ENCODE data around the gene KCNIP1. TPM values are rescaled to one million over a fixed set of nuclear protein-coding genes. Genes with fewer than 3 reads are reported as not detected.

The KCNIP1 gene
- polyA plus RNA-seq, 1 donor (not counting 4 experiments of a cell fraction or from before 2014, with no cell fraction given), result not detected

DNA sequence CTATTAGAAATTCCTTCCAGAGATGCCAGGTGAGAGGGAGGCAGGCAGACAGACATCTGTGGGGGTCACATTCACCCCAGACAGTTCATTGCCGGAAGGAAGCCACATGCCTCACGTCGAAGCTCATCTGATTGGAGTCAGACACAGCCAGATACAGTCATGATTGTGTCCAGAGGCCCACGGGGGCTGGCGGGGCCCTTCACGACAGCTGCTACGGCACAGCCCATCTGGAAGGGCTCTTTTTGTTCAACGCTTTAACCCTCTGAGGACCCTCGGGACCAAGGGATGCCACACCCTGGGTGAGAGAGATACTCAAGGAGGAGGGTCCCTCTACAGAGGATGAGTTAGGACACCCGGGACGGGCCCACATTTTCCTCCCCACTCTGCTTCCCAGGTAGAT, 247.8 kb downstream of the KCNIP1 start:
- H3K27me3 ChIP-seq (ENCODE audit: control insufficient read depth, extremely low read depth, insufficient read depth, low read length), result no peaks in the 10 kb centered on the region
- no peak overlapping the region for H3K4me2 ChIP-seq (ENCODE audit: control insufficient read depth, extremely low read depth, insufficient read depth, low read depth, low read length)
- no peaks in the 10 kb centered on the region for H3K36me3 ChIP-seq (ENCODE audit: control insufficient read depth in 2 of 2, extremely low read depth in 1 of 2, insufficient read depth in 2 of 2, low read length in 2 of 2)
- no peak overlapping the region for H2AFZ ChIP-seq (ENCODE audit: control insufficient read depth, low read length)
- FAIRE-seq (no peak), DNase-seq (ENCODE audit: low read depth, low spot score) (no peak)
- no peak overlapping the region for H3K27ac ChIP-seq (ENCODE audit: control insufficient read depth, insufficient read depth, low read length)
- H3K4me1 ChIP-seq (ENCODE audit: control insufficient read depth, extremely low read depth, insufficient read depth, low read length), result peaks cover 3% of the 10 kb centered on the region
- no peak overlapping the region for H3K9ac ChIP-seq (ENCODE audit: control insufficient read depth, extremely low read depth, insufficient read depth, low read length)
- H3K9me1 ChIP-seq (ENCODE audit: control insufficient read depth, extremely low read depth, insufficient read depth, low read length), result no peaks in the 10 kb centered on the region
- no peaks in the 10 kb centered on the region for H3K79me2 ChIP-seq (ENCODE audit: control insufficient read depth, insufficient read depth, low read length)
- H3K9me3 ChIP-seq (ENCODE audit: control insufficient read depth, low read depth, low read length), result no peaks in the 10 kb centered on the region
- no peak overlapping the region for H3K4me3 ChIP-seq (ENCODE audit: control insufficient read depth in 2 of 3, extremely low read depth in 1 of 3, insufficient read depth in 2 of 3, low read depth in 1 of 3, low read length in 3 of 3)
- dilution Hi-C loops (cut with MboI; ENCODE audit: extremely low pct_ligation_motif_present, low sequenced_read_pairs), result no loop called here
- H4K20me1 ChIP-seq (ENCODE audit: control insufficient read depth, extremely low read depth, insufficient read depth, low read length), result no peaks in the 10 kb centered on the region
- no peak for TF ChIP-seq EZH2 (IDR thresholded peaks at IDR 0.05; ENCODE audit: low read length)
- TF ChIP-seq, protein P1, sequence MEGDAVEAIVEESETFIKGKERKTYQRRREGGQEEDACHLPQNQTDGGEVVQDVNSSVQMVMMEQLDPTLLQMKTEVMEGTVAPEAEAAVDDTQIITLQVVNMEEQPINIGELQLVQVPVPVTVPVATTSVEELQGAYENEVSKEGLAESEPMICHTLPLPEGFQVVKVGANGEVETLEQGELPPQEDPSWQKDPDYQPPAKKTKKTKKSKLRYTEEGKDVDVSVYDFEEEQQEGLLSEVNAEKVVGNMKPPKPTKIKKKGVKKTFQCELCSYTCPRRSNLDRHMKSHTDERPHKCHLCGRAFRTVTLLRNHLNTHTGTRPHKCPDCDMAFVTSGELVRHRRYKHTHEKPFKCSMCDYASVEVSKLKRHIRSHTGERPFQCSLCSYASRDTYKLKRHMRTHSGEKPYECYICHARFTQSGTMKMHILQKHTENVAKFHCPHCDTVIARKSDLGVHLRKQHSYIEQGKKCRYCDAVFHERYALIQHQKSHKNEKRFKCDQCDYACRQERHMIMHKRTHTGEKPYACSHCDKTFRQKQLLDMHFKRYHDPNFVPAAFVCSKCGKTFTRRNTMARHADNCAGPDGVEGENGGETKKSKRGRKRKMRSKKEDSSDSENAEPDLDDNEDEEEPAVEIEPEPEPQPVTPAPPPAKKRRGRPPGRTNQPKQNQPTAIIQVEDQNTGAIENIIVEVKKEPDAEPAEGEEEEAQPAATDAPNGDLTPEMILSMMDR (optimal IDR thresholded peaks at IDR 0.05 in 1 of 3, IDR thresholded peaks at IDR 0.05 in 1 of 3, conservative IDR thresholded peaks at IDR 0.05 in 1 of 3; ENCODE audit: extremely low read depth in 1 of 3, insufficient read depth in 2 of 3, low read length in 3 of 3), result no peak

DNA sequence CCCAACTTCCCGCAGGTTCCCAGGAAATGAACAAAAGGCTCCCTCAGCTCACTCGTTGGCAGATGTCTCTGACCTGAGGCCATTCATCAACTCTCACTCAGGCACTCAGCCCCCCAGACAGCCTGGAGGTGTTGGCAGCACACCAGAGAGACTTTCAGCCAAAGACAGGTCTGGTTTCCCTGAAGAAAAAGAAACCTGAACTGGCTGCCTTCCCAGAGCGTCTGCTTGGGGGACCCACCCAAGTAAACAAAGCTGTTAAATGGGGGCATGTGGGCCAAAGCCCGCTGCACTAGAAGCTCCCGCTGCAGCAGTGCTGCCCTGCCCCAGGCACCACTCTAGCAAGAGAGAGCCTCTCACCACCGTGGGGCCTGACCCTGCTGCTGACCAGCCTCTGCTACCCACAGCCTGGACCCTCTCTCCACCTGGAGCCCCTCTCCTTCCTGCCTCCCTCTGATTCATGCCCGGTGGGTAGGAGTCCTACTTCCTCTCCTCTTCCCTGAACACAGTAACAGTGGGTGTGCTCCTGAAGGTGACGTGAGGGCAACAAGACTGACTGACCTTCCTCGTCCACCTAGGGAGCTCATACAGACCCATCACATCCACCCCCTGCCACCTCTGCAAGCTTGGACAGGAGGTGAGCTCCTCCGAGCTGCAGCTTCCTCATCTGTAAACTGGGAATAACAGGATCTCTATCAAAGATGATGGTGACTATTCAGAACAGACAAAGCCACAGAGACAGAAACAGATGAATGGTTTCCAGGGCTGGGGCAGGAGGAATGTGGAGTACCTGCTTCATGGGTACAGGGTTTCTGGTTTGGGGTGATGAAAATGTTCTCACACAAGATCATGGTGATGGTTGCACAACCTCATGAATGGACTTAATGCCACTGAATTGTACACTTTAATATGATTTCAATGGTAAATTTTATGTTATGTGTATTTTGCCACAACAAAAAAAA, 248.7 kb downstream of the KCNIP1 start:
- Histone ChIP-seq H4K20me1 (ENCODE audit: control insufficient read depth, extremely low read depth, insufficient read depth, low read length) (no peaks in the 10 kb centered on the region), H3K9me1 (ENCODE audit: control insufficient read depth, extremely low read depth, insufficient read depth, low read length) (no peaks in the 10 kb centered on the region), H3K79me2 (ENCODE audit: control insufficient read depth, insufficient read depth, low read length) (no peaks in the 10 kb centered on the region), H3K4me3 (ENCODE audit: control insufficient read depth in 2 of 3, extremely low read depth in 1 of 3, insufficient read depth in 2 of 3, low read depth in 1 of 3, low read length in 3 of 3) (no peak overlapping the region), H2AFZ (ENCODE audit: control insufficient read depth, low read length) (no peak overlapping the region), H3K27ac (ENCODE audit: control insufficient read depth, insufficient read depth, low read length) (peak overlapping the region; percentile 18), H3K9ac (ENCODE audit: control insufficient read depth, extremely low read depth, insufficient read depth, low read length) (no peak overlapping the region), H3K27me3 (ENCODE audit: control insufficient read depth, extremely low read depth, insufficient read depth, low read length) (no peaks in the 10 kb centered on the region), H3K4me1 (ENCODE audit: control insufficient read depth, extremely low read depth, insufficient read depth, low read length) (peaks cover 3% of the 10 kb centered on the region), H3K9me3 (ENCODE audit: control insufficient read depth, low read depth, low read length) (no peaks in the 10 kb centered on the region), H3K36me3 (ENCODE audit: control insufficient read depth in 2 of 2, extremely low read depth in 1 of 2, insufficient read depth in 2 of 2, low read length in 2 of 2) (no peaks in the 10 kb centered on the region), H3K4me2 (ENCODE audit: control insufficient read depth, extremely low read depth, insufficient read depth, low read depth, low read length) (no peak overlapping the region)
- DNase-seq (ENCODE audit: low read depth, low spot score) (no peak), FAIRE-seq (no peak)
- TF ChIP-seq EZH2 (IDR thresholded peaks at IDR 0.05; ENCODE audit: low read length), result no peak
- TF ChIP-seq, protein P1 (optimal IDR thresholded peaks at IDR 0.05 in 1 of 3, IDR thresholded peaks at IDR 0.05 in 1 of 3, conservative IDR thresholded peaks at IDR 0.05 in 1 of 3; ENCODE audit: extremely low read depth in 1 of 3, insufficient read depth in 2 of 3, low read length in 3 of 3), result no peak
- dilution Hi-C loops (cut with MboI; ENCODE audit: extremely low pct_ligation_motif_present, low sequenced_read_pairs), result no loop called here

Measured in keratinocyte (primary cell).